Dermis microvascular lymphatic vessel endothelial cell (primary cell): ENCODE measurements around the gene SZT2. TPM values are rescaled to one million over a fixed set of nuclear protein-coding genes. Genes with fewer than 3 reads are reported as not detected.
"Not testable (repeated sequence)": the region's sequence is repeated elsewhere in the genome, so short reads cannot be mapped to it uniquely, and the experiment has no call there.

ENCODE experiments used
- DNase-seq, 2 donors: peaks; one replicate each; pipeline versions ENCODE4 v3.0.0 to v3.0.0-alpha.2; 2010; ENCODE audit warnings: low read depth in 2 of 2
- total RNA-seq: library from RNA; depleted of rRNA; stranded (reverse); fragments of >200 nt; gene quantifications from 2 replicates; pipeline ENCODE4 v1.2.1, GENCODE V29; 2014

Gene SZT2
- total RNA-seq, 1 donor from 2014 or later, result 8.6 TPM

GRCh38 chr1:43453442-43454269, 64.0 kb downstream of the SZT2 start, which contains the start of gene HYI:
HYI (minus strand) TSS chr1:43453931; CDS start chr1:43453793, 138 bp downstream.
- peak; percentile 75 to 90 for DNase-seq

DNA sequence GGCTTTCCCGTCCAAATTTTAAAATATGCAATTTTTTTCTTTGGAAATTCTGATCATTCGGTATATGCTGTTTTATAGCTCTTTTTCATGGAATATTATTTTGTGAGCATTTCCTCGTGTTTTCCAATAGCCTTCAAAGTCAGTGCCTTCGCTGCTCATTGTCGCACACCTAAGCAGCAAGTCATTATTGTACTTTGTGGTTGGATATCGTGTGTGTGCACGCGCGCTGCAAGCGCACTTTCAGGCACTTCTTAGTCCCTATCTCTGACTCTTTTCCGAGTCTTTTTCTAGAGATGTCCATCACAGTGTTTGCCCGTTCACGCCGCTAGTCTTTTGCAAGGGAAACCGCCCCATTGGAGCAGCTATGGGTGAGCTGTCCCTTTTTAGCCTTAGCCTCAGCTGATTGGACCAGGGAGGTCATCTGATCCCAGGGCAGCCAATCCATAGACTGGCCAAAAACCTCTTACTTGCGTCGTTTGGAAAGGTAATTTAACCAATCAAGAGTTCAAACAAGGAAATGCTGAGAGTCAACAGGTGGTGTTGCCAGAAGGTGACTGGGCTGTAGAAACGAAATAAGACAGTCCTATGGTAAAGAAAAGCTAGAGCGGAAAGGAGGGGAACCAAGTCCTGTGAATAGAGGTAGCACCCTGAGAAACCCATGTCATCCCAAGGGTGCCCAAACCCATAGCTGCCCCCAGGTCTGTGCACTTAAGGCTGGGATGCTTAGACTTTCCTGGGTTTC, 64.7 kb downstream of the SZT2 start:
- DNase-seq, result peak; percentile 73 to 83

DNA sequence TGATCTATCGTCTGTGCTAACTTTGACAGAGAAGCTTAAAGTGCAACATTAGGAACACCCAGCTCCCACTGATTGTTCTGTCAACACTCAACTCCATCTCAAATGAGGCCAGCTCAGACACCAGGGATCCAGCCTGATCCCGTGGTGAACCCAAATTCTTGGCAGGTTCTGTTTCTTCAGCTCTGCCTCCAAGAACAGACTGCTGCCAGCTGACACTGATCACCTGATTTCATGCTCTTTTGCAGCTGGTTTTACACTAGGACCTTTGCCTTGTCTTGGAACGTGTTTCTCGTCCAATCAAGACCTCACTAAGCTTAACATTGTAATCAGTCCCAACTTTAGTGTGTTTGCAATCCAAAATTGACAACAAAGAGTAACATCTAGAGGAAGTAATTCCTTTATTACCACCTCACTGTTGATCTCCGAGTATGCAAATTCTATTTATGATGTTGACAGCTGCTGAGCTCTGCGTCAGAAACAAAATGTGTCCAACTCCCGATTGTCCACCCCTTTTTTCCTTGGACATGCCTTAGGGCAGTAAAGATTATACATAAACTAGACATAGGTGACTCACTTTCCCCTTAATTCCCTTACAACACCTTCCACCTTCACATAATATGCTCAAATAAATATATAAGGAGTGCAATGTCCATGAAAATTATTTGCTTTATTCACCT, 65.7 kb downstream of the SZT2 start:
- DNase-seq, result no peak

DNA sequence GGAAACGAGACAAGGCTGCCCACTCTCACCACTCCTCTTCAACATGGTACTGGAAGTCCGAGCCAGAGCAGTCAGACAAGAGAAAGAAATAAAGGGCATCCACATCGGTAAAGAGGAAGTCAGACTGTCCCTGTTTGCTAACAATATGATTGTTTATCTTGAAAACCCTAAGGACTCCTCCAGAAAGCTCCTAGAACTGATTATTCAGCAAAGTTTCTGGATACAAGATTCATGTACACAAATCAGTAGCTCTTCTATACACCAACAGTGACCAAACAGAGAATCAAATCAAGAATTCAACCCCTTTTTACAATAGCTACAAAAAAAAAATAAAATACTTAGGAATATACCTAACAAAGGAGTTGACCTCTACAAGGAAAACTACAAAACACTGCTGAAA, 68.7 kb downstream of the SZT2 start:
- DNase-seq, result not testable (repeated sequence)

DNA sequence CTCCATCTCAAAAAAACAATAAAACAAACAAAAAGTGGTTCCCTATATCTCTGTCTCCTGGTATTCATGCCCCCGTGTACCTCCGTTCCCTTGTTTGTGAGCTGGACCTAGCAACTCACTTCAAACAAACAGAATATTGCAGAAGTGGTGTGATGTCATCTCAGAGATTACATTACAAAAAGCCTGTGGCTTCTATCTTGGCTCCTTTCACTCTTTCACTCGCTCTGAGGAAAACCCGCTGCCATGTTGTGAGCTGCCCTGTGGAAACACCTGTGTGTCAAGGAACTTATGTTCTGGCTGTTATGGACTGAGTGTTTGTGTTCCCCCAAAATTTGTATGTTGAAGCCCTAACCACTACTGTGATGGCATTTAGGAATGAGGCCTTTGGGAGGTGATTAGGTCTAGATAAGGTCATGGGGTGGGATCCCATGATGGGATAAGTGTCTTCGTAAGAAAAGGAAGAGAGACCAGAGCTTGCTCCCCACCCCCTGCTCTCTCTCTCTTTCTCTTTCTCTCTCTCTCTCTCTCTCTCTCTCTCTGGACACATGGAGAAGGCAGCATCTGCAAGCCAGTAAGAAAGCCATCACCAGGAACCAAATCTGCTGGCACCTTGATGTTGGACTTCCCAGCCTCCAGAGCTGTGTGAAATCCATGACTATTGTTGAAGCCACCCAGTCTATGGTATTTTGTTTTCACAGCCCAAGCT, 71.4 kb downstream of the SZT2 start:
- DNase-seq, result no peak

DNA sequence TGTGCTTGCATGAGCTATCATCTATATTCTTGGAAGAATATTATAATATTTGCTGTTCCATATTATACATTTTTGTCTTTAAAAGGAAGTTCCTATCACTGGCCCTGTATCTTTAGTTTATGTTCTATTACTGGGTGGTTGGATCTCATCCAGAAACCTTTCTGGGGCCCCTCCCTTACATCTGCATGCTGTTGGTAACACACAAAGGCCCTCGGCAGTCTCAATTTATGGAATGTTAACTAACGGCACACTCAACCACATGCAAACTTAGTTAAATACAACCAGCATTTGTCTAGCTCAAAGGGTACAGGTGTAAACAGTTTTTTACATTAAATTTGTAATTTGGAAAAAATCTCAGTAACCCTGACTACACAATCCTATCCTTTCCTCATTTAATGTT, 73.8 kb downstream of the SZT2 start:
- no peak for DNase-seq

GRCh38 chr1:43464681-43465504, 75.2 kb downstream of the SZT2 start:
- no peak for DNase-seq

- no peak for DNase-seq
These were observed 75.9 kb downstream of the SZT2 start for GRCh38 chr1:43465505-43466067.

DNA sequence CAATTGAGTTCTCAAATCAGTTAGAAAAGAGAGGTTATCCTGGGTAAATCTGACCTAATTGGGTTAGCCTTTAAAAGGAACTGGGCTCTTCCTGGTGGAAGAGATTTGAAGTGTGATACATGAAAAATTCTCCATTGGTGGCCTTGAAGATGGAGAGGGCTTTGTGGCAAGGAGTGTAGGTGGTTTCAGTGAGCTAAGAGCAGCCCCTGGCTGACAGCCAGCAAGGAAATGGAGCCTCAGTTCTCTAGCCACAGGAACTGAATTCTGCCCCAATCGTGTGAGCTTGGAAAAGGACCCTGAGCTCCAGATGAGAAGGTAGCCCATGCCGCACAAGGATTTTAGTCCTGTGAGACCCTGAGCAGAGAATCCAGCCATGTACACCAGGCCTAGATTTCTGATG, 76.7 kb downstream of the SZT2 start:
- DNase-seq, result no peak

DNA sequence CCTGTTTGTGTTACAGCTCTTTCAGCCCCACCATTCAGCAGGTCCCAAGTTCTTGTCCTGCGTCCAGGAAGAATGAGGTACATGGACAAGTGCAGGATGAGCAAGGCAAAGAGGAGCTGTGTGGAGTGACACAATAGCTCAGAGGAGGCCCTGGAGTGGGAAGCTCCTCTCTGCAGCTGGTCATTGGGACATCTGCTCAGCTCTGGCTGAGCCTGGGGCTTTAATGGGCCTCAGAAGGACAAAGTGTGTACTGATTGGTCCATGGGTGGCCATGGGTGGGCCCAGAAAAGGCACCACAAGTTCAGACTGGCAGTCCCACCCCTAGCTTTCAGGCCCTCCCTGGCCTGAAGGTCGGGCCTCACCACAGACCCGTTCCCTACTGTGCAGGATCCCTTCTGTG, 78.7 kb downstream of the SZT2 start:
- no peak for DNase-seq

DNA sequence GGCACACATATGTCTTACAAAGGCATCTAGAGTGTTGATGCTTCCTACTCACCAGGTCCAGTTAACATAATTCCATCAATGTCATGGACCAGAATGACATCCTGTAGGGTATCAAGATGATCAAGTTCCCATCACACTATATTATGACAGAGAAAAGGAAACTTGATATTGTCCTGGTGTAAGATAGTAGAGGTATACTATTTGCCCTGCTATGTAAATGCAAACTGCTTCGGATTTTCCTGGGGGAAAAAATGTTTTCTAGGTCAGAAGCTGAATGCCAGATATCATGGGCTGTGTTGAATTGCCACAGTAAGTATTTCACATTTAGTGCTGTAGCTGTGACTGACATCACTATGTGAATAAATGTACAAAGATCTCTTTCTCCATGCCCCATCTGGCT, 80.2 kb downstream of the SZT2 start:
- DNase-seq, result no peak

DNA sequence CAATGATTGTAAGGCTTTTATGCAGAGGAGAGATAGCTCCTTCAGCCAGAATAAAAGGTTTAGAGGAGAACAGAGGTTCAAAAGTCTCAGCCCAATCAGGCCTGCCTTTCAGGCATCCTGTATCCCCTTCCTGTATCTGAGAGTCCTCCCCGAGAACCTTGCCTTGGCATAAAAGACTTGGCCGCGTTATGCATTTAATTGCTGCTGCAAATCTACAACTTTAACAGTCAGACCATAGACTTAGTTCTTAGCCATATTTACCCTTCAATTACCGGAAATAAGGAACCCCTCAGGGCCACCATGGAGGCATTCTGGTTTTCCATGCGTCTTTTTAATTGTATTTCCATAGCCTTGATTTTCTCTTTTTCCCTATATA, 82.4 kb downstream of the SZT2 start:
- no peak for DNase-seq

DNA sequence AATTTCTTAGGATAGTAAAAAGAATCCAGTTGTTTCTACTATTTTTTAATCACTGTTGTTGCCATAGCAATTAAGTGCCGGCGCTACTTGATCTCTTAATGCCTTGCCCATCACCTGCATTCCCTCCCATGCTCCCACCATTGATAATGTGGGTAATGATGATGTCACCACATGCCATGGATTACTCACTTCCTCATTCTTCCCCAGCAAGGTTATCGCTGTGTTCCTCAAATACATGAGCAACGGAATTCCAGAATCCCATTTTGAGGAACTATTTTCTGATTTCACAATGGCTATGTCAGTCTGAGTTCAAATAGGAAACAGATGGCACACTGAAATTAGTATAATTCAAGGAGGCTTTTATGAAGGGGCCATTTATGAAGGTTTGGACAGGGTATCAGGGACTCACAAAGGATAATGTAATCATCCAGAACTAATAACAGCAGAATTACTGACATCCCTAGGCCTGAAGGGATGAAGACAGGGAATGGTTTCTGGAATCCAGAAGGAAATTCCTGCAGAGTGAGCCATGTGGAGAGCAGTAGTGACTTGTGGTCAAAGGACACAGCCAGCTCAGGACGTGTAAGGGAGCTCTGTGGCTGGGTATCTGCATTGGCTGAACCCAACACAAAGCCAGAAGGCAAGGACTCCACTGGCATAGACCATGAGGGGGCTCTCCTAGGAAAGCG, 82.9 kb downstream of the SZT2 start:
- DNase-seq, result peak; percentile 80 to 92

DNA sequence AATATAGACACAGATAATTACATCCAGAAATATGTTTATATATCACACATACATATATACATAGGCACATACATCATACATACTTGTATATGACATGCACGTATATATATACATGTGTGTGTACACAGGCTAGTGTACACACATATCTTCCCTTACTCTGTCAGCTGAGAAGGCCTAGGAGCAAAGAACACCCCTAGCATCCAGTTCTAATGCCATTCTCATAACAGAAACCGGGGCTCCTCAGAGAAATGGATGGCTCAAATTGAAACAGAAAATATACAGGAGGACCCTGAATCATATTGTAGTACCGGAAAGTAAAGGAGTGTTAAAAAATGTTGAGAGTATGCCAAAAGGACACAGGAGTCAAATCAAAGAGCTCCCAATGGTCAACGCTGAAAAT, 83.8 kb downstream of the SZT2 start:
- no peak for DNase-seq

GRCh38 chr1:43475611-43476401, 86.1 kb downstream of the SZT2 start:
- DNase-seq, result peak; percentile 56 to 72

DNA sequence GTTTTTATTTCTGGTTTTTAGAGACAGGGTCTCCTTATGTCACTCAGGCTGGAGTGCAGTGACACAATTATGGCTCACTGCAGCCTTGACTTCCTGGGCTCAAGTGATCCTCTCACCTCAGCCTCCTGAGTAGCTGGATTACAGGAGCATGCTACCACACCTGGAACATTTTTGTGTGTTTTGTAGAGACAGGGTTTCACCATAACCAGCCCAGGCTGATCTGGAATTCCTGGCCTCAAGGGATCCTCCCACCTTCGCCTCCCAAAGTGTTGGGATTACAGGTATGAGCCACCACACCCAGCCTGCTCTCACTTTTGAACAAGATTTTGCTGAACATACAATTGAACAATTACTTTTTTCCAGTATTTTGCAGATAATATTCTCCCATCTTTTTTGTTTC, 88.0 kb downstream of the SZT2 start:
- DNase-seq, result no peak

DNA sequence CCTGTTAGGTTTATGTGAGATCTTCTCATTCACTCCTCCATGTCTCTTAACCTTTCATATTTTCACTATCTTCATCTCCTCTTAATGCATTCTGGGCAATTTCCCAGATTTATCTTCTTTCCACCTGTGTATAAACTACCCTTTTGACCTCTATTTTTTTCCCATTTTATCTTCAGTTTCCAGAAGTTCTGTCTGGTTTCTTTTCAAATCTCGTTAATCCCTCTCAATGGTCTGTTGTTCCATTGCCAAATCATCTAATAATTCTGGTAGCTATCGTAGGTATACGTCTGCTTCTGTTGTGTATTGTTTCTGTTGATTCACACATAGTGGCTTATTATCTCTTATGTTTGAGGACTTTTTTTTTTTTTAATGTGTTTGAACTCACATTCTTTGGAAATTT, 89.7 kb downstream of the SZT2 start:
- no peak for DNase-seq

GRCh38 chr1:43481491-43481890, 91.8 kb downstream of the SZT2 start:
- no peak for DNase-seq

DNA sequence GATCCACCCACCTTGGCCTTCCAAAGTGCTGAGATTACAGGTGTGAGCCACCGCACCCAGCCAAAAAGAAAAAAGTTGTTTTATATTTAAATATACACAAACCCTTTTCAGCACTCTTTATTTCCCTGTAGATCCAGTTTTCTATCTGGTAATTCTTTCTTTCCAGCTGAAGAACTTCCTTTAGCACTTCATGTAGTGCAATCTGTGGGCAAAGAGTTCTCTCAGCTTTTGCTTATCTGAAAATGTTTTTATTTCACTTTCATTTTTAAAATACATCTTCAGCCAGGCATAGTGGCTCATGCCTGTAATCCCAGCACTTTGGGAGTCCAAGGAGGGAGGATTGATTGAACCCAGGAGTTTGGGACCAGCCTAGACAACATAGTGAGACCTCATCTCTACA, 92.5 kb downstream of the SZT2 start:
- no peak for DNase-seq
